HG02938 (cell line): ENCODE results near the gene LNP1.
A peak's percentile ranks its signal among the peaks of the same experiment; 100 is the strongest.
"Not testable (repeated sequence)": the region's sequence is repeated elsewhere in the genome, so short reads cannot be mapped to it uniquely, and the experiment has no call there.

Experiments
- ATAC-seq: cut with Tn5 transposase; IDR thresholded peaks from one replicate; pipeline ENCODE4 v1.9.1; 2021; ENCODE audit warnings: mild to moderate bottlenecking, moderate library complexity; ENCODE audit not compliant: unreplicated experiment

The LNP1 gene

GRCh38 chr3:100426067-100426682 lies 24.8 kb downstream of the LNP1 start:
- ATAC-seq, result no peak

- no peak for ATAC-seq
Measured at GRCh38 chr3:100427699-100428098, 26.4 kb downstream of the LNP1 start.

GRCh38 chr3:100429187-100429716 lies 27.9 kb downstream of the LNP1 start:
- no peak for ATAC-seq

GRCh38 chr3:100436951-100437350 lies 35.6 kb downstream of the LNP1 start:
- no peak for ATAC-seq

GRCh38 chr3:100437721-100438622 lies 36.6 kb downstream of the LNP1 start:
- ATAC-seq, result no peak

- no peak for ATAC-seq
Measured at GRCh38 chr3:100438623-100438974, 37.3 kb downstream of the LNP1 start.

GRCh38 chr3:100440895-100441294 lies 39.6 kb downstream of the LNP1 start:
- ATAC-seq, result no peak

GRCh38 chr3:100443690-100444089 lies 42.4 kb downstream of the LNP1 start:
- ATAC-seq, result no peak

GRCh38 chr3:100447067-100447466 lies 45.7 kb downstream of the LNP1 start:
- not testable (repeated sequence) for ATAC-seq

GRCh38 chr3:100448079-100448478 lies 46.7 kb downstream of the LNP1 start:
- no peak for ATAC-seq

GRCh38 chr3:100449214-100449613 lies 47.9 kb downstream of the LNP1 start:
- no peak for ATAC-seq

- ATAC-seq, result no peak
Measured at GRCh38 chr3:100454677-100455076, 53.3 kb downstream of the LNP1 start.

- no peak for ATAC-seq
Measured at GRCh38 chr3:100455841-100456550, 54.7 kb downstream of the LNP1 start.

GRCh38 chr3:100456745-100457144 lies 55.4 kb downstream of the LNP1 start:
- no peak for ATAC-seq

GRCh38 chr3:100457811-100458210 lies 56.5 kb downstream of the LNP1 start:
- ATAC-seq, result no peak

- no peak for ATAC-seq
Measured at GRCh38 chr3:100458814-100459213, 57.5 kb downstream of the LNP1 start.

GRCh38 chr3:100463002-100463401 lies 61.7 kb downstream of the LNP1 start:
- ATAC-seq, result peak; percentile 88

- no peak for ATAC-seq
Measured at GRCh38 chr3:100463646-100464155, 62.4 kb downstream of the LNP1 start.

- no peak for ATAC-seq
Measured at GRCh38 chr3:100465892-100466777, 64.8 kb downstream of the LNP1 start.

- no peak for ATAC-seq
Measured at GRCh38 chr3:100467133-100467532, 65.8 kb downstream of the LNP1 start.
